K562 (cell line): ENCODE results near the gene PUM2. TPM values are rescaled to one million over a fixed set of nuclear protein-coding genes. Genes with fewer than 3 reads are reported as not detected.

Experiments used
- CREB1 ChIP-seq, 2 experiments: sonication (generic) in 1 of 2; formaldehyde crosslinking in 1 of 2; IDR thresholded peaks; 2 replicates each; pipeline versions ENCODE4 v1.6.1 to v1.8.0; 2012 to 2022; ENCODE audit warnings: inconsistent platforms in 1 of 2, mild to moderate bottlenecking in 1 of 2, missing genetic modification reagents in 1 of 2, moderate library complexity in 1 of 2
- ETV6 ChIP-seq, 3 experiments: fragments of 150-350 bp in 1 of 3; sonication (generic) in 1 of 3; formaldehyde crosslinking in 1 of 3; IDR thresholded peaks; 2 replicates each; pipeline versions ENCODE4 v1.6.1 to v1.8.0; 2014 to 2022; ENCODE audit warnings: borderline replicate concordance in 2 of 3, low read depth in 2 of 3, antibody characterized with exemption in 1 of 3, low read length in 1 of 3, mild to moderate bottlenecking in 1 of 3, missing genetic modification reagents in 1 of 3
- HCFC1 ChIP-seq: IDR thresholded peaks from 2 replicates; pipeline ENCODE4 v1.6.1; 2012; ENCODE audit warnings: low read depth, low read length, improper control_type of control experiment
- NEUROD1 ChIP-seq: fragments of 150-350 bp; IDR thresholded peaks from 2 replicates; pipeline ENCODE4 v1.6.1; 2014; ENCODE audit warnings: borderline replicate concordance, low read length, low read depth; ENCODE audit not compliant: partially characterized antibody
- NFIC ChIP-seq: fragments of 450-650 bp; IDR thresholded peaks from 2 replicates; pipeline ENCODE4 v1.6.1; 2017; ENCODE audit warnings: mild to moderate bottlenecking, inconsistent platforms
- PCBP2 ChIP-seq: fragments of 200-400 bp; formaldehyde crosslinking; IDR thresholded peaks from 2 replicates; pipeline ENCODE4 v1.6.1; 2018; ENCODE audit warnings: low read length, low read depth, mild to moderate bottlenecking, moderate library complexity; ENCODE audit not compliant: poor library complexity, severe bottlenecking
- RFX7 ChIP-seq: fragments of 250-450 bp; sonication (Bioruptor Pico); IDR thresholded peaks from 2 replicates; pipeline ENCODE4 v1.5.1; 2021; ENCODE audit warnings: mild to moderate bottlenecking
- SIRT6 ChIP-seq: IDR thresholded peaks from one replicate; pipeline ENCODE4 v1.6.1; 2012; ENCODE audit warnings: low read depth, mild to moderate bottlenecking, control low read depth, inconsistent platforms, low read length, moderate library complexity
- TCF7L2 ChIP-seq: fragments of 150-350 bp; IDR thresholded peaks from 2 replicates; pipeline ENCODE4 v1.6.1; 2016; ENCODE audit warnings: low read depth, mild to moderate bottlenecking, low read length, moderate library complexity
- ZNF12 ChIP-seq: sonication (generic); formaldehyde crosslinking; IDR thresholded peaks from 2 replicates; pipeline ENCODE4 v1.4.0; 2020; ENCODE audit warnings: mild to moderate bottlenecking, missing genetic modification reagents
- ZNF24 ChIP-seq: fragments of 450-650 bp; IDR thresholded peaks from 2 replicates; pipeline ENCODE4 v1.6.1; 2016
- ZNF583 ChIP-seq: fragments of 250-450 bp; sonication (Bioruptor Pico); IDR thresholded peaks from 2 replicates; pipeline ENCODE4 v1.4.0; 2020
- ZNF75A ChIP-seq: fragments of 450-650 bp; formaldehyde crosslinking; IDR thresholded peaks from 2 replicates; pipeline ENCODE4 v1.4.0; 2020; ENCODE audit warnings: mild to moderate bottlenecking
- ZNF778 ChIP-seq: fragments of 450-650 bp; formaldehyde crosslinking; IDR thresholded peaks from 2 replicates; pipeline ENCODE4 v1.4.0; 2020; ENCODE audit warnings: mild to moderate bottlenecking, moderate library complexity
- polyA plus RNA-seq, 8 experiments: library from polyadenylated mRNA; depleted of rRNA in 4 of 8; stranded (reverse) in 5 of 8; unstranded in 3 of 8; fragments of >200 nt; fragmentation: Nextera tagmentation in 2 of 8; fragmentation: Illumina TruSeq in 1 of 8; extraction: Ambion mirVana in 2 of 8; extraction: Trizol in 1 of 8; gene quantifications; 2 replicates each; pipeline versions ENCODE4 v1.2.1 to v1.2.3, GENCODE V29; 2011 to 2014; ENCODE audit warnings: inconsistent platforms in 1 of 8, missing spikeins in 1 of 8
- total RNA-seq, 7 experiments: library from RNA; depleted of rRNA in 6 of 7; stranded (reverse); fragments of >200 nt in 6 of 7; fragmentation: Illumina TruSeq in 2 of 7; extraction: Trizol in 2 of 7; gene quantifications; 2 replicates each; pipeline versions ENCODE4 v1.2.1 to v1.2.3, GENCODE V29; 2011 to 2021; ENCODE audit warnings: low replicate concordance in 1 of 7
- TF ChIP-seq, protein P1 (sequence below): fragments of 450-650 bp; IDR thresholded peaks from 2 replicates; pipeline ENCODE4 v1.6.1; 2018; ENCODE audit not compliant: partially characterized antibody
- TF ChIP-seq, protein P2 (sequence below): fragments of 450-650 bp; IDR thresholded peaks from 2 replicates; pipeline ENCODE4 v1.6.1; 2016; ENCODE audit warnings: low read depth

PUM2 gene
- total and polyA plus RNA-seq, 9 of the 15 experiments (the other 6 are each of a cell fraction or from before 2014, with no cell fraction given) = 13.4 to 61.9 (median 28.3) TPM

GRCh38 chr2:20350753-20351554 lies at the start of gene PUM2 (continued):
- TF ChIP-seq ZNF583 (no peak), ZNF778 (CRISPR knock-in tag) (no peak), SIRT6 (no peak), TCF7L2 (no peak), RFX7 (CRISPR knock-in tag) (no peak), ZNF24 (no peak), NFIC (peak; percentile 48), ETV6 (IDR thresholded peaks at IDR 0.05; ENCODE audit: borderline replicate concordance in 1 of 2, low read depth in 2 of 2, low read length in 1 of 2) (no peak), ETV6 (CRISPR knock-in tag; IDR thresholded peaks at IDR 0.05; ENCODE audit: borderline replicate concordance) (peak; percentile 91; the same call in 1 of the 2 replicates), HCFC1 (no peak; the same call in 1 of the 2 replicates), NEUROD1 (peak; percentile 38), CREB1 (IDR thresholded peaks at IDR 0.05) (no peak; the same call in none of the 2 replicates), CREB1 (CRISPR knock-in tag; IDR thresholded peaks at IDR 0.05) (peak; percentile 16; the same call in 1 of the 2 replicates), PCBP2 (no peak), ZNF12 (no peak), ZNF75A (CRISPR knock-in tag) (no peak)
- TF ChIP-seq, protein P1, sequence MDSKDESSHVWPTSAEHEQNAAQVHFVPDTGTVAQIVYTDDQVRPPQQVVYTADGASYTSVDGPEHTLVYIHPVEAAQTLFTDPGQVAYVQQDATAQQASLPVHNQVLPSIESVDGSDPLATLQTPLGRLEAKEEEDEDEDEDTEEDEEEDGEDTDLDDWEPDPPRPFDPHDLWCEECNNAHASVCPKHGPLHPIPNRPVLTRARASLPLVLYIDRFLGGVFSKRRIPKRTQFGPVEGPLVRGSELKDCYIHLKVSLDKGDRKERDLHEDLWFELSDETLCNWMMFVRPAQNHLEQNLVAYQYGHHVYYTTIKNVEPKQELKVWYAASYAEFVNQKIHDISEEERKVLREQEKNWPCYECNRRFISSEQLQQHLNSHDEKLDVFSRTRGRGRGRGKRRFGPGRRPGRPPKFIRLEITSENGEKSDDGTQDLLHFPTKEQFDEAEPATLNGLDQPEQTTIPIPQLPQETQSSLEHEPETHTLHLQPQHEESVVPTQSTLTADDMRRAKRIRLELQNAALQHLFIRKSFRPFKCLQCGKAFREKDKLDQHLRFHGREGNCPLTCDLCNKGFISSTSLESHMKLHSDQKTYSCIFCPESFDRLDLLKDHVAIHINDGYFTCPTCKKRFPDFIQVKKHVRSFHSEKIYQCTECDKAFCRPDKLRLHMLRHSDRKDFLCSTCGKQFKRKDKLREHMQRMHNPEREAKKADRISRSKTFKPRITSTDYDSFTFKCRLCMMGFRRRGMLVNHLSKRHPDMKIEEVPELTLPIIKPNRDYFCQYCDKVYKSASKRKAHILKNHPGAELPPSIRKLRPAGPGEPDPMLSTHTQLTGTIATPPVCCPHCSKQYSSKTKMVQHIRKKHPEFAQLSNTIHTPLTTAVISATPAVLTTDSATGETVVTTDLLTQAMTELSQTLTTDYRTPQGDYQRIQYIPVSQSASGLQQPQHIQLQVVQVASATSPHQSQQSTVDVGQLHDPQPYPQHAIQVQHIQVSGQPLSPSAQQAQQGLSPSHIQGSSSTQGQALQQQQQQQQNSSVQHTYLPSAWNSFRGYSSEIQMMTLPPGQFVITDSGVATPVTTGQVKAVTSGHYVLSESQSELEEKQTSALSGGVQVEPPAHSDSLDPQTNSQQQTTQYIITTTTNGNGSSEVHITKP = peak; percentile 27
- TF ChIP-seq, protein P2, sequence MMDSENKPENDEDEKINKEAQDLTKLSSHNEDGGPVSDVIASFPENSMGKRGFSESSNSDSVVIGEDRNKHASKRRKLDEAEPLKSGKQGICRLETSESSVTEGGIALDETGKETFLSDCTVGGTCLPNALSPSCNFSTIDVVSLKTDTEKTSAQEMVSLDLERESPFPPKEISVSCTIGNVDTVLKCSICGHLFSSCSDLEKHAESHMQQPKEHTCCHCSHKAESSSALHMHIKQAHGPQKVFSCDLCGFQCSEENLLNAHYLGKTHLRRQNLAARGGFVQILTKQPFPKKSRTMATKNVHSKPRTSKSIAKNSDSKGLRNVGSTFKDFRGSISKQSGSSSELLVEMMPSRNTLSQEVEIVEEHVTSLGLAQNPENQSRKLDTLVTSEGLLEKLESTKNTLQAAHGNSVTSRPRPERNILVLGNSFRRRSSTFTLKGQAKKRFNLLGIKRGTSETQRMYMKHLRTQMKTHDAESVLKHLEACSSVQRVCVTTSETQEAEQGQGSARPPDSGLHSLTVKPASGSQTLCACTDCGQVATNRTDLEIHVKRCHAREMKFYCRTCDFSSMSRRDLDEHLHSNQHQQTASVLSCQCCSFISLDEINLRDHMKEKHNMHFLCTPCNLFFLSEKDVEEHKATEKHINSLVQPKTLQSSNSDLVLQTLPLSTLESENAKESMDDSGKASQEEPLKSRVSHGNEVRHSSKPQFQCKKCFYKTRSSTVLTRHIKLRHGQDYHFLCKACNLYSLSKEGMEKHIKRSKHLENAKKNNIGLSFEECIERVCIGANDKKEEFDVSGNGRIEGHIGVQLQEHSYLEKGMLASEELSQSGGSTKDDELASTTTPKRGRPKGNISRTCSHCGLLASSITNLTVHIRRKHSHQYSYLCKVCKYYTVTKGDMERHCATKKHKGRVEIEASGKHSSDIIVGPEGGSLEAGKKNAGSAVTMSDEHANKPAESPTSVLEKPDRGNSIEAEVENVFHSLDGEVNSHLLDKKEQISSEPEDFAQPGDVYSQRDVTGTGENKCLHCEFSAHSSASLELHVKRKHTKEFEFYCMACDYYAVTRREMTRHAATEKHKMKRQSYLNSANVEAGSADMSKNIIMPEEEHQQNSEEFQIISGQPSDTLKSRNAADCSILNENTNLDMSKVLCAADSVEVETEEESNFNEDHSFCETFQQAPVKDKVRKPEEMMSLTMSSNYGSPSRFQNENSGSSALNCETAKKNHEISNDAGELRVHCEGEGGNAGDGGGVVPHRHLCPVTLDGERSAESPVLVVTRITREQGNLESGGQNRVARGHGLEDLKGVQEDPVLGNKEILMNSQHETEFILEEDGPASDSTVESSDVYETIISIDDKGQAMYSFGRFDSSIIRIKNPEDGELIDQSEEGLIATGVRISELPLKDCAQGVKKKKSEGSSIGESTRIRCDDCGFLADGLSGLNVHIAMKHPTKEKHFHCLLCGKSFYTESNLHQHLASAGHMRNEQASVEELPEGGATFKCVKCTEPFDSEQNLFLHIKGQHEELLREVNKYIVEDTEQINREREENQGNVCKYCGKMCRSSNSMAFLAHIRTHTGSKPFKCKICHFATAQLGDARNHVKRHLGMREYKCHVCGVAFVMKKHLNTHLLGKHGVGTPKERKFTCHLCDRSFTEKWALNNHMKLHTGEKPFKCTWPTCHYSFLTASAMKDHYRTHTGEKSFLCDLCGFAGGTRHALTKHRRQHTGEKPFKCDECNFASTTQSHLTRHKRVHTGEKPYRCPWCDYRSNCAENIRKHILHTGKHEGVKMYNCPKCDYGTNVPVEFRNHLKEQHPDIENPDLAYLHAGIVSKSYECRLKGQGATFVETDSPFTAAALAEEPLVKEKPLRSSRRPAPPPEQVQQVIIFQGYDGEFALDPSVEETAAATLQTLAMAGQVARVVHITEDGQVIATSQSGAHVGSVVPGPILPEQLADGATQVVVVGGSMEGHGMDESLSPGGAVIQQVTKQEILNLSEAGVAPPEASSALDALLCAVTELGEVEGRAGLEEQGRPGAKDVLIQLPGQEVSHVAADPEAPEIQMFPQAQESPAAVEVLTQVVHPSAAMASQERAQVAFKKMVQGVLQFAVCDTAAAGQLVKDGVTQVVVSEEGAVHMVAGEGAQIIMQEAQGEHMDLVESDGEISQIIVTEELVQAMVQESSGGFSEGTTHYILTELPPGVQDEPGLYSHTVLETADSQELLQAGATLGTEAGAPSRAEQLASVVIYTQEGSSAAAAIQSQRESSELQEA = no peak
